Forelimb muscle (tissue), 1 donor: ENCODE results near the gene RAPSN. TPM values are rescaled to one million over a fixed set of nuclear protein-coding genes. Genes with fewer than 3 reads are reported as not detected.

Experiments used
- DNase-seq: peaks from one replicate; pipeline ENCODE4 v3.0.0-alpha.2; 2013; ENCODE audit warnings: low read depth
- polyA plus RNA-seq: library from polyadenylated mRNA; unstranded; fragments of 120-200 nt; gene quantifications from one replicate; pipeline ENCODE4 v1.2.1, GENCODE V29; 2013; ENCODE audit not compliant: insufficient read length

RAPSN gene
- polyA plus RNA-seq, 1 donor = 93.1 TPM

GRCh38 chr11:47408598-47409439 is 40.1 kb downstream of the RAPSN start:
- no peak for DNase-seq

GRCh38 chr11:47407746-47408590 is 41.0 kb downstream of the RAPSN start, which contains the start of gene SLC39A13:
Gene SLC39A13, plus strand, starts transcription at chr11:47408590. Its CDS starts 1,505 bp downstream, at chr11:47410095.
- DNase-seq = peak; percentile 77

- DNase-seq = no peak
These were observed 41.8 kb downstream of the RAPSN start for GRCh38 chr11:47406896-47407745.

- no peak for DNase-seq
These were observed 45.4 kb downstream of the RAPSN start for GRCh38 chr11:47403571-47403970.

GRCh38 chr11:47403135-47403534 is 45.8 kb downstream of the RAPSN start:
- DNase-seq = no peak

- no peak for DNase-seq
These were observed 48.1 kb downstream of the RAPSN start for GRCh38 chr11:47400768-47401279.

GRCh38 chr11:47399860-47400767 is 48.8 kb downstream of the RAPSN start:
- no peak for DNase-seq

GRCh38 chr11:47398551-47398950 is 50.4 kb downstream of the RAPSN start:
- no peak for DNase-seq

- no peak for DNase-seq
These were observed 50.9 kb downstream of the RAPSN start for GRCh38 chr11:47398011-47398410.

GRCh38 chr11:47396049-47396320 is 53.0 kb downstream of the RAPSN start:
- no peak for DNase-seq

GRCh38 chr11:47395223-47396048 is 53.5 kb downstream of the RAPSN start:
- no peak for DNase-seq

GRCh38 chr11:47394322-47395222 is 54.4 kb downstream of the RAPSN start:
- DNase-seq = no peak

- no peak for DNase-seq
These were observed 55.0 kb downstream of the RAPSN start for GRCh38 chr11:47394050-47394321.

- no peak for DNase-seq
These were observed 55.5 kb downstream of the RAPSN start for GRCh38 chr11:47393163-47394049.

GRCh38 chr11:47392546-47393162 is 56.3 kb downstream of the RAPSN start:
- no peak for DNase-seq

- DNase-seq = no peak
These were observed 57.1 kb downstream of the RAPSN start for GRCh38 chr11:47391711-47392432.

- no peak for DNase-seq
These were observed 57.8 kb downstream of the RAPSN start for GRCh38 chr11:47391077-47391583.
